ENCODE results near the gene OGFR.
"Not testable (repeated sequence)": the region's sequence is repeated elsewhere in the genome, so short reads cannot be mapped to it uniquely, and the experiment has no call there.

Gene OGFR

GRCh38 chr20:62844182-62844581 lies 39.5 kb downstream of the OGFR start:
- no peak for DNase-seq

- no peak for DNase-seq
Observed at GRCh38 chr20:62845416-62846160, 41.0 kb downstream of the OGFR start.

GRCh38 chr20:62846166-62846890 lies 41.7 kb downstream of the OGFR start:
- no peak for DNase-seq

GRCh38 chr20:62848917-62849316 lies 44.3 kb downstream of the OGFR start:
- DNase-seq, result not testable (repeated sequence)

- DNase-seq, result no peak
Observed at GRCh38 chr20:62849431-62849830, 44.8 kb downstream of the OGFR start.

GRCh38 chr20:62850333-62850974 lies 45.8 kb downstream of the OGFR start:
- no peak for DNase-seq

- DNase-seq, result no peak
Observed at GRCh38 chr20:62852196-62852595, 47.6 kb downstream of the OGFR start.

GRCh38 chr20:62852841-62853240 lies 48.2 kb downstream of the OGFR start:
- DNase-seq, result no peak

- not testable (repeated sequence) for DNase-seq
Observed at GRCh38 chr20:62853304-62853703, 48.7 kb downstream of the OGFR start.

- DNase-seq, result no peak
Observed at GRCh38 chr20:62854121-62854520, 49.5 kb downstream of the OGFR start.

GRCh38 chr20:62855120-62855519 lies 50.5 kb downstream of the OGFR start:
- DNase-seq, result no peak

- no peak for DNase-seq
Observed at GRCh38 chr20:62856931-62857619, 52.4 kb downstream of the OGFR start.

GRCh38 chr20:62858058-62858830 lies 53.6 kb downstream of the OGFR start:
- DNase-seq, result no peak

- DNase-seq, result no peak
Observed at GRCh38 chr20:62859721-62860120, 55.1 kb downstream of the OGFR start.

- no peak for DNase-seq
Observed at GRCh38 chr20:62860391-62860923, 55.8 kb downstream of the OGFR start.

- no peak for DNase-seq
Observed at GRCh38 chr20:62860924-62861691, 56.5 kb downstream of the OGFR start.

GRCh38 chr20:62861726-62862336 lies 57.2 kb downstream of the OGFR start, which contains the start of gene TCFL5:
TSS of gene TCFL5 (minus strand) at chr20:62861822. CDS start at chr20:62861670, 152 bp downstream.
- DNase-seq, result peak; percentile 37

Data from NCI-H748 treated with DMSO at 0.1 percent for 48 hours (cell line).